Stimulated activated effector memory CD8-positive, alpha-beta T cell treated with anti-CD3 and anti-CD28 coated beads, Interleukin-12 subunit alpha, Interleukin-12 subunit beta, amount 100 ng/mL, for 72 hours (primary cell): ENCODE results near the gene TMEM107.

Source experiments
- ATAC-seq: fragments of 150-1000 bp; cut with Tn5 transposase; 2 replicates; pipeline ENCODE4 v1.10.0; 2021
- DNase-seq, 2 donors: peaks; one replicate each; pipeline ENCODE4 v3.0.0; 2021 to 2022; ENCODE audit warnings: low spot score in 2 of 2
- H3K27ac Mint-ChIP-seq: one replicate; pipeline ENCODE4 v1.8.0; 2022; ENCODE audit warnings: mild to moderate bottlenecking, mixed read lengths
- H3K36me3 Mint-ChIP-seq: one replicate; pipeline ENCODE4 v1.8.0; 2022; ENCODE audit warnings: mild to moderate bottlenecking, mixed read lengths
- H3K4me1 Mint-ChIP-seq: one replicate; pipeline ENCODE4 v1.8.0; 2022; ENCODE audit warnings: mixed read lengths
- H3K4me3 Mint-ChIP-seq: one replicate; pipeline ENCODE4 v1.8.0; 2022; ENCODE audit warnings: mild to moderate bottlenecking, mixed read lengths
- H3K9me3 Mint-ChIP-seq: one replicate; pipeline ENCODE4 v1.8.0; 2022; ENCODE audit warnings: mixed read lengths

TMEM107 gene

GRCh38 chr17:8141045-8141444 lies 35.1 kb downstream of the TMEM107 start:
- H3K36me3 Mint-ChIP-seq: no peaks in the 10 kb centered on the region
- H3K27ac Mint-ChIP-seq: peak overlapping the region; percentile 73
- no peaks in the 10 kb centered on the region for H3K9me3 Mint-ChIP-seq
- ATAC-seq (no peak), DNase-seq (no peak)
- H3K4me1 Mint-ChIP-seq: peaks cover 3% of the 10 kb centered on the region
- no peak overlapping the region for H3K4me3 Mint-ChIP-seq

- Mint-ChIP-seq H3K27ac (peak overlapping the region; percentile 73), H3K4me1 (no peaks in the 10 kb centered on the region), H3K36me3 (no peaks in the 10 kb centered on the region), H3K4me3 (no peak overlapping the region), H3K9me3 (no peaks in the 10 kb centered on the region)
- ATAC-seq (no peak), DNase-seq (no peak)
Observed at GRCh38 chr17:8140065-8141029, 35.8 kb downstream of the TMEM107 start.

GRCh38 chr17:8138672-8139371 lies 37.4 kb downstream of the TMEM107 start:
- no peak overlapping the region for H3K27ac Mint-ChIP-seq
- H3K36me3 Mint-ChIP-seq: peaks cover 6% of the 10 kb centered on the region
- H3K9me3 Mint-ChIP-seq: no peaks in the 10 kb centered on the region
- peak; percentile 96 to 100 for DNase-seq
- no peak overlapping the region for H3K4me3 Mint-ChIP-seq
- peak; percentile 95 for ATAC-seq
- H3K4me1 Mint-ChIP-seq: no peaks in the 10 kb centered on the region

DNA sequence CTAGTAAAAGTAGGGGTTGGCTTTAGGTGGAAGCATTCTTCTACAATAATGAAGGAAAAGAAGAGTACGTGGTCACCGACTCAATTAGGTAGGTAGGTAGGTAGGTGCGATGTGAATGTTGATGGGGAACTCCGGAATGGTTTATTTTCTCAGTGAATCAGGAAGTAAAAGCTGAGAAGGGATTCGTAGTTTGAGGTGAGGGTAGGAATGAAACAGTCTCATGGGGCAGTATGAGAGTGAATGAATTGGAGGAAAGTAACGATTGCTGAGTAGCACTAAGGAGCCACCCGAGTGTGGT lies 37.9 kb downstream of the TMEM107 start:
- DNase-seq: no peak
- no peak overlapping the region for H3K27ac Mint-ChIP-seq

GRCh38 chr17:8137645-8138373 lies 38.4 kb downstream of the TMEM107 start:
- no peak for DNase-seq
- ATAC-seq: no peak
- H3K4me1 Mint-ChIP-seq: no peaks in the 10 kb centered on the region
- H3K27ac Mint-ChIP-seq: no peak overlapping the region
- no peak overlapping the region for H3K4me3 Mint-ChIP-seq
- H3K9me3 Mint-ChIP-seq: no peaks in the 10 kb centered on the region
- H3K36me3 Mint-ChIP-seq: peaks cover 6% of the 10 kb centered on the region

More for the DNA sequence above, 37.9 kb downstream of the TMEM107 start:
- Mint-ChIP-seq H3K9me3 (no peaks in the 10 kb centered on the region), H3K4me1 (no peaks in the 10 kb centered on the region), H3K36me3 (peaks cover 6% of the 10 kb centered on the region), H3K4me3 (no peak overlapping the region)
- ATAC-seq: no peak

- H3K9me3 Mint-ChIP-seq: no peaks in the 10 kb centered on the region
- ATAC-seq: no peak
- no peak for DNase-seq
- H3K27ac Mint-ChIP-seq: no peak overlapping the region
- no peak overlapping the region for H3K4me3 Mint-ChIP-seq
- H3K4me1 Mint-ChIP-seq: no peaks in the 10 kb centered on the region
- H3K36me3 Mint-ChIP-seq: peaks cover 6% of the 10 kb centered on the region
Observed at GRCh38 chr17:8133941-8134340, 42.2 kb downstream of the TMEM107 start.

- H3K4me1 Mint-ChIP-seq: no peaks in the 10 kb centered on the region
- ATAC-seq (no peak), DNase-seq (no peak)
- H3K36me3 Mint-ChIP-seq: peaks cover 6% of the 10 kb centered on the region
- no peak overlapping the region for H3K27ac Mint-ChIP-seq
- no peaks in the 10 kb centered on the region for H3K9me3 Mint-ChIP-seq
- no peak overlapping the region for H3K4me3 Mint-ChIP-seq
Observed at GRCh38 chr17:8133399-8133798, 42.8 kb downstream of the TMEM107 start.

GRCh38 chr17:8131844-8132441 lies 44.2 kb downstream of the TMEM107 start:
- Mint-ChIP-seq H3K4me3 (no peak overlapping the region), H3K27ac (no peak overlapping the region), H3K9me3 (no peaks in the 10 kb centered on the region), H3K4me1 (peaks cover 5% of the 10 kb centered on the region), H3K36me3 (peaks cover 7% of the 10 kb centered on the region)
- DNase-seq: no peak
- ATAC-seq: peak; percentile 87

- Mint-ChIP-seq H3K9me3 (no peaks in the 10 kb centered on the region), H3K4me1 (peaks cover 42% of the 10 kb centered on the region), H3K27ac (no peak overlapping the region), H3K4me3 (no peak overlapping the region), H3K36me3 (peaks cover 32% of the 10 kb centered on the region)
- DNase-seq (no peak), ATAC-seq (no peak)
Observed at GRCh38 chr17:8128125-8128784, 47.9 kb downstream of the TMEM107 start.

DNA sequence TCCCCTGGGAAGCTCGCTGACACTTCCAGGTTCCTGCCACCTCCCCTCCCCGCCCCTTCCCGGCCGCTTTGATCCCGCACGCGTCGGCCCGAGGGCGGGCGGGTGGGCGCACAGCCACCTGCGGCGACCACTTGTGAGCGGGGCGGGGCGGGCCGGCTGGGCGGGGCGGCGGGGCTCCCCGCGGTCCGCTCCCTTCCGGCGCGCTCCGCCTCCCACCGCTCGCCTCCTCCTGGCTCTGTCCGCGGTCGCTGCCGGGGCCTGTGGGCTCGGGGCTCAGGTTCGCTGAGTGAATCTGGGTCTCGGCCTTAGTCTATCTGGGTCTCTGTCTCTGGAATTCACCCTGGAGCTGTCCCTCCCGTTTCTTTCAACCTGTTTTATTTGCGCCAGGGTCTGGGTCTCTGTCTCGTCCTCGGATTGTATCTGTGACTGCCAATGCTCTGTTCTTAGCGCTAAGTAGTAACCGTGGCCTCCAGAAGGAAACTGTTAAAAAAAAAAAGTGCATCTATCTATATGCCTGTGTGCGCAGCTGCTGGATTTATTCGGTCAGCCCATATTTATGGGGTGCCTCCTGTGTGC lies 49.6 kb downstream of the TMEM107 start:
- Mint-ChIP-seq H3K4me3 (peak overlapping the region; percentile 82), H3K4me1 (peaks cover 53% of the 10 kb centered on the region), H3K9me3 (no peaks in the 10 kb centered on the region), H3K36me3 (peaks cover 37% of the 10 kb centered on the region), H3K27ac (peak overlapping the region; percentile 100)
- DNase-seq (peak; percentile 45 to 78), ATAC-seq (peak; percentile 63)

DNA sequence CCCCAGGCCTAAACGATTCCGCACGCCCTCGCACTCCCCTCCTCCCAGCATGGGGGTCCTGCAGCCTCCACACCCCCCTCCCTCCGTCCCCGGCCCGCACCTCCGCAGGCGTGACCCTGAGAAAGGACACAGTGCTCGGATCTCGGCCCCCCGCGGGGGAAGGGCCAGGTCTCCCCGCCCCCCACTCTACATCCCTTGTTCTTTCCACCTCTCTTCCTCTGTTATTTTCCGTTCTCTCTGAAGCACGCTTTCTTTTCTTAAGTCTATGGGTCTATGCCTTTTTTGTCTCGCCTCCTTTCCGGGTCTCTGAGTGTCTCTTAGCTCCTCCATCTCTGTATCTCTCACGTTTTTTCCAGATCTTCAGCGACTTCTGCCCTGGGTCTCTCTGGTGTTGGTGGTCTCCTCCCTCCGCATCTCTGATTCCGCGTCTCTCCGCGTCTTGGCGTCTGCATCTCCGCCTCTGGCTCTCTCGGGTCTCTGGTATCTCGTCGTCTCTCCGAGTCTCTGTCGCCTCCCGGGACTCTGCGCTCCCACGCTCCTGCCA lies 50.2 kb downstream of the TMEM107 start:
- H3K36me3 Mint-ChIP-seq: peaks cover 40% of the 10 kb centered on the region
- peak overlapping the region; percentile 82 for H3K4me3 Mint-ChIP-seq
- no peak for DNase-seq
- no peaks in the 10 kb centered on the region for H3K9me3 Mint-ChIP-seq
- H3K27ac Mint-ChIP-seq: peak overlapping the region; percentile 100
- no peak for ATAC-seq
- H3K4me1 Mint-ChIP-seq: peaks cover 56% of the 10 kb centered on the region

GRCh38 chr17:8125154-8125946 lies 50.8 kb downstream of the TMEM107 start:
- H3K4me1 Mint-ChIP-seq: peaks cover 63% of the 10 kb centered on the region
- peak; percentile 92 to 98 for DNase-seq
- H3K36me3 Mint-ChIP-seq: peaks cover 47% of the 10 kb centered on the region
- peak overlapping the region; percentile 100 for H3K27ac Mint-ChIP-seq
- no peaks in the 10 kb centered on the region for H3K9me3 Mint-ChIP-seq
- peak; percentile 43 for ATAC-seq
- peak overlapping the region; percentile 82 for H3K4me3 Mint-ChIP-seq

GRCh38 chr17:8124350-8125153 lies 51.6 kb downstream of the TMEM107 start:
- H3K27ac Mint-ChIP-seq: peak overlapping the region; percentile 100
- H3K4me3 Mint-ChIP-seq: peak overlapping the region; percentile 82
- H3K9me3 Mint-ChIP-seq: no peaks in the 10 kb centered on the region
- DNase-seq (no peak), ATAC-seq (peak; percentile 6)
- H3K36me3 Mint-ChIP-seq: peaks cover 55% of the 10 kb centered on the region
- H3K4me1 Mint-ChIP-seq: peaks cover 70% of the 10 kb centered on the region
